Endothelial cell of umbilical vein (primary cell): ENCODE data around the gene SETD2. TPM values are rescaled to one million over a fixed set of nuclear protein-coding genes. Genes with fewer than 3 reads are reported as not detected.

Experiments used
- BruUV-seq: library from RNA; stranded (reverse); fragments of 400-500 nt; replicated peaks from 2 replicates; lab custom pipeline; 2021; lab: Mats Ljungman, UMichigan
- CTCF ChIA-PET: fragments of 300-600, 350-600 bp; sonication (Branson Sonifier 250); formaldehyde crosslinking; loops from one replicate; lab custom pipeline; 2021; ENCODE audit warnings: antibody characterized with exemption, inconsistent platforms; lab: Charles Lee
- POLR2A ChIA-PET: fragments of 300-600, 350-600 bp; sonication (Branson Sonifier 250); formaldehyde crosslinking; loops from one replicate; lab custom pipeline; 2021; ENCODE audit warnings: antibody characterized with exemption, inconsistent platforms; lab: Charles Lee
- DNase-seq: peaks from one replicate; pipeline ENCODE4 v3.0.0-alpha.2; 2011; ENCODE audit warnings: low read depth, low spot score
- FAIRE-seq: peaks from 2 replicates; lab custom pipeline; 2011; peaks lifted over from hg19 to GRCh38; lab: Jason Lieb, UNC
- H2AFZ ChIP-seq: 2 replicates; pipeline ENCODE4 v1.6.0; 2012; ENCODE audit warnings: low read depth, low read length, control low read depth, inconsistent platforms
- H3K27ac ChIP-seq: 2 replicates; pipeline ENCODE4 v1.5.1; 2011; ENCODE audit warnings: low read depth, mild to moderate bottlenecking, control low read depth, low read length, moderate library complexity; ENCODE audit not compliant: insufficient read depth
- H3K27me3 ChIP-seq, 2 experiments: 2 replicates each; pipeline versions ENCODE4 v1.6.0 to v1.6.1; 2011; ENCODE audit warnings: low read length in 2 of 2, mixed read lengths in 1 of 2; ENCODE audit not compliant: control insufficient read depth in 2 of 2, insufficient read depth in 2 of 2
- H3K36me3 ChIP-seq, 2 experiments: 2 replicates in 1 of 2; 3 replicates in 1 of 2; pipeline ENCODE4 v1.5.1; 2011; ENCODE audit warnings: low read length in 2 of 2, mild to moderate bottlenecking in 1 of 2, moderate library complexity in 1 of 2; ENCODE audit not compliant: control insufficient read depth in 2 of 2, insufficient read depth in 2 of 2; ENCODE audit errors: extremely low read depth in 1 of 2
- H3K4me1 ChIP-seq: 3 replicates; pipeline ENCODE4 v1.5.1; 2011; ENCODE audit warnings: mild to moderate bottlenecking, low read length; ENCODE audit not compliant: control insufficient read depth, insufficient read depth; ENCODE audit errors: extremely low read depth
- H3K4me2 ChIP-seq: 2 replicates; pipeline ENCODE4 v1.6.1; 2011; ENCODE audit warnings: low read length, control low read depth, mixed read lengths; ENCODE audit not compliant: insufficient read depth
- H3K4me3 ChIP-seq, 3 experiments: fragments of 200-600 bp in 1 of 3; sonication (generic), shearing (Covaris generic) in 1 of 3; replicated peaks in 1 of 3; 2 replicates each; pipeline ENCODE4 v1.5.1; 2011 to 2016; ENCODE audit warnings: control low read depth in 3 of 3, low read length in 3 of 3, mild to moderate bottlenecking in 2 of 3, inconsistent platforms in 1 of 3, low read depth in 1 of 3, moderate library complexity in 1 of 3; ENCODE audit not compliant: insufficient read depth in 1 of 3
- H3K79me2 ChIP-seq: 2 replicates; pipeline ENCODE4 v1.6.0; 2012; ENCODE audit warnings: low read length, inconsistent platforms; ENCODE audit not compliant: control insufficient read depth, insufficient read depth
- H3K9ac ChIP-seq: replicated peaks from 2 replicates; pipeline ENCODE3; 2011; ENCODE audit warnings: low read length, control low read depth; ENCODE audit not compliant: insufficient read depth; ENCODE audit errors: extremely low read depth
- H3K9me1 ChIP-seq: replicated peaks from 3 replicates; pipeline ENCODE4 v1.6.0; 2011; ENCODE audit warnings: mild to moderate bottlenecking, low read length; ENCODE audit not compliant: control insufficient read depth, insufficient read depth; ENCODE audit errors: extremely low read depth
- H3K9me3 ChIP-seq: replicated peaks from 2 replicates; pipeline ENCODE4 v1.5.1; 2012; ENCODE audit warnings: low read length, inconsistent platforms; ENCODE audit not compliant: control insufficient read depth, insufficient read depth
- H4K20me1 ChIP-seq: replicated peaks from 2 replicates; pipeline ENCODE3; 2011; ENCODE audit warnings: mild to moderate bottlenecking, low read length; ENCODE audit not compliant: control insufficient read depth, insufficient read depth; ENCODE audit errors: extremely low read depth
- EZH2 ChIP-seq: IDR thresholded peaks from 2 replicates; pipeline ENCODE4 v1.6.1; 2012; ENCODE audit warnings: borderline replicate concordance, low read depth, mild to moderate bottlenecking, moderate library complexity, low read length, inconsistent platforms; ENCODE audit not compliant: severe bottlenecking
- FOS ChIP-seq: IDR thresholded peaks from 2 replicates; pipeline ENCODE4 v1.6.1; 2011; ENCODE audit warnings: mild to moderate bottlenecking, low read length, moderate library complexity, borderline replicate concordance; ENCODE audit not compliant: insufficient read depth
- GATA2 ChIP-seq: IDR thresholded peaks from 2 replicates; pipeline ENCODE4 v1.7.0; 2011; ENCODE audit warnings: low read depth, mild to moderate bottlenecking, moderate library complexity, mixed read lengths, low read length; ENCODE audit not compliant: insufficient read length, insufficient read depth
- JUN ChIP-seq: IDR thresholded peaks from 2 replicates; pipeline ENCODE4 v1.6.1; 2011; ENCODE audit warnings: borderline replicate concordance, low read depth; ENCODE audit not compliant: insufficient read length, insufficient read depth
- MAX ChIP-seq: IDR thresholded peaks from 2 replicates; pipeline ENCODE4 v1.6.1; 2011; ENCODE audit not compliant: insufficient read depth, insufficient read length
- MYC ChIP-seq: IDR thresholded peaks from one replicate; pipeline ENCODE4 v1.6.1; 2011; ENCODE audit warnings: mild to moderate bottlenecking, low read depth, low read length
- POLR2A ChIP-seq: IDR thresholded peaks from 2 replicates; pipeline ENCODE4 v1.6.1; 2012; ENCODE audit warnings: low read depth, mild to moderate bottlenecking, control low read depth, low read length
- POLR2AphosphoS5 ChIP-seq: IDR thresholded peaks from 2 replicates; pipeline ENCODE4 v1.6.1; 2012; ENCODE audit warnings: low read depth, mild to moderate bottlenecking, control low read depth, low read length, moderate library complexity; ENCODE audit not compliant: insufficient read depth
- dilution Hi-C: fragments of 300-500 bp; cut with MboI; formaldehyde crosslinking; loops from one replicate; pipeline ENCODE4 v1.15.0; 2019; ENCODE audit warnings: low sequenced_read_pairs; ENCODE audit not compliant: extremely low pct_ligation_motif_present
- intact Hi-C: fragments of 100-400 bp; cut with micrococcal nuclease; formaldehyde crosslinking; loops from one replicate; pipeline ENCODE4 v1.10.0; 2022
- polyA plus RNA-seq, 4 experiments: library from polyadenylated mRNA; depleted of rRNA in 3 of 4; stranded (reverse) in 3 of 4; unstranded in 1 of 4; fragments of >200 nt; gene quantifications; 2 replicates each; pipeline versions ENCODE4 v1.2.1 to v1.2.3, GENCODE V29; 2011 to 2012; ENCODE audit warnings: missing spikeins in 1 of 4
- total RNA-seq: library from RNA; stranded (reverse); gene quantifications from 2 replicates; pipeline ENCODE4 v1.2.3, GENCODE V29; 2021
- TF ChIP-seq, protein P1 (sequence below), 2 donors: IDR thresholded peaks; 1 replicate in 1 of 2; 2 replicates in 1 of 2; pipeline ENCODE4 v1.5.1; 2011; ENCODE audit warnings: low read length in 2 of 2, mild to moderate bottlenecking in 2 of 2, moderate library complexity in 2 of 2, control low read depth in 1 of 2, inconsistent platforms in 1 of 2, low read depth in 1 of 2; ENCODE audit not compliant: insufficient read depth in 1 of 2; ENCODE audit errors: extremely low read depth in 1 of 2

Gene SETD2
- total and polyA plus RNA-seq, 2 donors (not counting 3 experiments of a cell fraction or from before 2014, with no cell fraction given): 13.7 to 41.4 TPM

- Histone ChIP-seq H3K4me2 (no peak overlapping the region), H3K4me1 (no peaks in the 10 kb centered on the region), H3K4me3 (no peak overlapping the region), H3K36me3 (peaks cover 0 to 2% of the 10 kb centered on the region in 2 experiments), H3K27ac (no peak overlapping the region), H2AFZ (no peak overlapping the region), H3K9ac (no peak overlapping the region), H3K27me3 (no peaks in the 10 kb centered on the region), H3K9me3 (no peaks in the 10 kb centered on the region), H3K9me1 (no peaks in the 10 kb centered on the region), H3K79me2 (no peaks in the 10 kb centered on the region), H4K20me1 (no peaks in the 10 kb centered on the region)
- no TSS peak for BruUV-seq
- dilution Hi-C loops (no loop called here), intact Hi-C loops (no loop called here)
- no peak for DNase-seq
- no peak for FAIRE-seq
- ChIA-PET POLR2A (interaction anchor here (1.0 kb wide), 1 partner anchor 50 kb away, joined by 4 read pairs; no protein-coding TSS in a partner anchor), CTCF (interaction anchor here (1.0 to 1.6 kb wide), 7 partner anchors 9 to 227 kb away, joined by 3 to 6 read pairs (median 3); partner anchors contain the start of gene SETD2)
- TF ChIP-seq MAX: no peak
- TF ChIP-seq, protein P1, sequence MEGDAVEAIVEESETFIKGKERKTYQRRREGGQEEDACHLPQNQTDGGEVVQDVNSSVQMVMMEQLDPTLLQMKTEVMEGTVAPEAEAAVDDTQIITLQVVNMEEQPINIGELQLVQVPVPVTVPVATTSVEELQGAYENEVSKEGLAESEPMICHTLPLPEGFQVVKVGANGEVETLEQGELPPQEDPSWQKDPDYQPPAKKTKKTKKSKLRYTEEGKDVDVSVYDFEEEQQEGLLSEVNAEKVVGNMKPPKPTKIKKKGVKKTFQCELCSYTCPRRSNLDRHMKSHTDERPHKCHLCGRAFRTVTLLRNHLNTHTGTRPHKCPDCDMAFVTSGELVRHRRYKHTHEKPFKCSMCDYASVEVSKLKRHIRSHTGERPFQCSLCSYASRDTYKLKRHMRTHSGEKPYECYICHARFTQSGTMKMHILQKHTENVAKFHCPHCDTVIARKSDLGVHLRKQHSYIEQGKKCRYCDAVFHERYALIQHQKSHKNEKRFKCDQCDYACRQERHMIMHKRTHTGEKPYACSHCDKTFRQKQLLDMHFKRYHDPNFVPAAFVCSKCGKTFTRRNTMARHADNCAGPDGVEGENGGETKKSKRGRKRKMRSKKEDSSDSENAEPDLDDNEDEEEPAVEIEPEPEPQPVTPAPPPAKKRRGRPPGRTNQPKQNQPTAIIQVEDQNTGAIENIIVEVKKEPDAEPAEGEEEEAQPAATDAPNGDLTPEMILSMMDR (IDR thresholded peaks at IDR 0.05; ENCODE audit: extremely low read depth in 1 of 2, insufficient read depth in 1 of 2, low read depth in 1 of 2, low read length in 2 of 2): no peak
Measured at GRCh38 chr3:47096959-47097358, 67.0 kb downstream of the SETD2 start.

DNA sequence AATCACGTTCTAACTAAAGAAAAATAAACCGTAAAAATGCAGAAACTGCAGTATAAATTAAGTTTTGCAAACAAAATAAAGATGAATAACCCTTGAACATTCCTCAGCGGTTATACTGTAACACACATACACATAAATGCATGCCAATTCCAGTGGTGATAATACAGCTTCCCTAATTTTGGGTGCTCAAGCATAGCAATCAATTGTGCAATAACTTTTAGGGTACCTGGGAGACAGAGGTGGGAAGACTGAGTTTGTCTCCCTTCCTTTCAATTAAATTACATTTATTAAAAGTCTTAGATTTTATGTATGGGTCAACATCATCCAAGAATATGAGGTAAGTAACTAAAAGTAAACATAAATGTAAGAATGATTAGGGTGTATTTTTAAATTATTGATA is 71.8 kb downstream of the SETD2 start:
- dilution Hi-C loops (no loop called here), intact Hi-C loops (no loop called here)
- Histone ChIP-seq H3K27ac (no peak overlapping the region), H4K20me1 (no peaks in the 10 kb centered on the region), H3K4me1 (no peaks in the 10 kb centered on the region), H3K36me3 (peaks cover 0 to 3% of the 10 kb centered on the region in 2 experiments), H3K4me3 (no peak overlapping the region), H3K79me2 (peaks cover 1% of the 10 kb centered on the region), H3K4me2 (no peak overlapping the region), H3K9me1 (no peaks in the 10 kb centered on the region), H3K9me3 (no peaks in the 10 kb centered on the region), H3K27me3 (no peaks in the 10 kb centered on the region), H3K9ac (no peak overlapping the region), H2AFZ (no peak overlapping the region)
- no peak for FAIRE-seq
- ChIA-PET CTCF (interaction anchor here (1.1 kb wide), 1 partner anchor 10 kb away, joined by 3 read pairs; no protein-coding TSS in a partner anchor), POLR2A (no interaction called here)
- no TSS peak for BruUV-seq
- no peak for DNase-seq
- TF ChIP-seq POLR2AphosphoS5: no peak
- TF ChIP-seq, protein P1 (IDR thresholded peaks at IDR 0.05; ENCODE audit: extremely low read depth in 1 of 2, insufficient read depth in 1 of 2, low read depth in 1 of 2, low read length in 2 of 2): no peak
- TF ChIP-seq GATA2: no peak
- no peak for TF ChIP-seq EZH2
- TF ChIP-seq FOS: no peak
- no peak for TF ChIP-seq JUN
- TF ChIP-seq POLR2A: no peak
- TF ChIP-seq MYC: no peak
- TF ChIP-seq MAX: no peak
